Memory B cell (primary cell): ENCODE measurements around the gene MUC20.
A peak's percentile ranks its signal among the peaks of the same experiment; 100 is the strongest.
"Not testable (repeated sequence)": the region's sequence is repeated elsewhere in the genome, so short reads cannot be mapped to it uniquely, and the experiment has no call there.

Source experiments
- ATAC-seq: fragments of 150-1000 bp; cut with Tn5 transposase; 2 replicates; pipeline ENCODE4 v1.10.0; 2021; ENCODE audit warnings: low read depth, mild to moderate bottlenecking, moderate library complexity
- DNase-seq, 2 donors: peaks; one replicate each; pipeline ENCODE4 v3.0.0; 2022; ENCODE audit warnings: low spot score in 2 of 2
- H3K27ac Mint-ChIP-seq: one replicate; pipeline ENCODE4 v1.8.0; 2022; ENCODE audit warnings: mild to moderate bottlenecking, moderate library complexity, mixed read lengths
- H3K27me3 Mint-ChIP-seq: one replicate; pipeline ENCODE4 v1.8.0; 2022; ENCODE audit warnings: mixed read lengths
- H3K36me3 Mint-ChIP-seq: one replicate; pipeline ENCODE4 v1.8.0; 2022; ENCODE audit warnings: mild to moderate bottlenecking, mixed read lengths
- H3K4me1 Mint-ChIP-seq: one replicate; pipeline ENCODE4 v1.8.0; 2022; ENCODE audit warnings: mixed read lengths
- H3K4me3 Mint-ChIP-seq: one replicate; pipeline ENCODE4 v1.8.0; 2022; ENCODE audit warnings: mild to moderate bottlenecking, moderate library complexity, mixed read lengths
- H3K9me3 Mint-ChIP-seq: one replicate; pipeline ENCODE4 v1.8.0; 2022; ENCODE audit warnings: mixed read lengths

Gene MUC20

DNA sequence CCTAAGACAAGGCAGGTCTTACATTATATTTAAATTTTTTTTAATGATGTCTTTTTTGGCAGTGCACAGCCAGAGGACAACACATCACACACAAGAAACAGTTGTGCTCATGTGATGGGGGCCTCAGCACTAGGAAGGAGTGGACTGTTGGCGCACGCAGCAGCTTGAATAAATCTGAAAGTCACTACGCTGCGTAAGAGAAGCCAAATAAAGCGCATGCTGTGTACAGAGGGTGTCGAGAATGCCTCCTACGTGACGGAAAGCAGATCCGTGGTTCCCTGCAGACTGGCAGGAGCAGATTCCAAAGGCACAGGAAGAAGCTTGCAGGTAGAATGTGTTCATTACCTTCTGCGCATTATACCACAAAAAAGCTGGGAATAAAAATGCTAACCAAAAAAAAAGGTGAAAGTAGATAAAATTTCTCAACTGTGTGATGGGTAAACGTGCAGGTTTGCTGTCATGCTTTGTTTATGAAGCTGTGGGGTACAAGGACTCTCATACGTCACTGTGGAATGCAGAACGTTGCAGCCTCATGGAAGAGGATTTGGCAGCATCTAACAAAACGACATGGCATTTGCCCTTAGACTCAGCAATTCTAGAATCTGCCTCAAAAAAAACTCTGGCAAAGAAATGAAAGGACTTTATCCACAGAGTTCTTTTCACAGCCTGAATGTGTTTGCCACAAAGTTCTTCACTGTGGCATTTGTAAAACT is 32.2 kb upstream of the MUC20 start:
- Mint-ChIP-seq H3K36me3 (peaks cover 46% of the 10 kb centered on the region), H3K4me1 (peaks cover 14% of the 10 kb centered on the region)
- not testable (repeated sequence) for H3K27me3 Mint-ChIP-seq, H3K9me3 Mint-ChIP-seq, ATAC-seq, DNase-seq, H3K27ac Mint-ChIP-seq, H3K4me3 Mint-ChIP-seq

- H3K36me3 Mint-ChIP-seq, result peaks cover 41% of the 10 kb centered on the region
- H3K4me1 Mint-ChIP-seq, H3K4me3 Mint-ChIP-seq, ATAC-seq, H3K9me3 Mint-ChIP-seq, DNase-seq, H3K27me3 Mint-ChIP-seq: not testable (repeated sequence)
- peak overlapping the region; percentile 29 for H3K27ac Mint-ChIP-seq
Observed at GRCh38 chr3:195689184-195690070, 31.4 kb upstream of the MUC20 start.

GRCh38 chr3:195690951-195691350 is 29.8 kb upstream of the MUC20 start:
- no peak for ATAC-seq
- Mint-ChIP-seq H3K4me3 (no peak overlapping the region), H3K36me3 (peaks cover 36% of the 10 kb centered on the region), H3K9me3 (peaks cover 3% of the 10 kb centered on the region), H3K4me1 (peaks cover 6% of the 10 kb centered on the region), H3K27ac (no peak overlapping the region), H3K27me3 (no peaks in the 10 kb centered on the region)
- no peak for DNase-seq

GRCh38 chr3:195691596-195692353 is 29.0 kb upstream of the MUC20 start:
- not testable (repeated sequence) for DNase-seq, ATAC-seq, H3K27ac Mint-ChIP-seq, H3K9me3 Mint-ChIP-seq, H3K4me3 Mint-ChIP-seq, H3K4me1 Mint-ChIP-seq, H3K27me3 Mint-ChIP-seq
- H3K36me3 Mint-ChIP-seq, result peaks cover 36% of the 10 kb centered on the region

DNA sequence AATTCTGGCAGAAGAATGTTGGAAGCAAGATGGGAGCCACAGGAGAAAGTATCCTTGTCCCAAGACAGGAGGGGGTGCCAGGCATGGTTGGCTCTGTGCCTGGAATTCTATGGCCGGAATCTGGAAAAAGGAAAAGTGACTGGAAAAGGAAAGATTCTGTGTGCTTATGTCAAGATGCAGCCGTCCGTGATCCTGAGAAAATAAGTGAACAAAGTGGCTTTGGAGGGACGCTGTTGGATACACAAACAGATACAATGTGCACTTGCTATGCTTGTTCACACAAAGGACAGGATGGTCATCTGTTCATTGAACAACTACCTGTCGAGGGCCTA is 28.5 kb upstream of the MUC20 start:
- Mint-ChIP-seq H3K36me3 (peaks cover 35% of the 10 kb centered on the region), H3K4me1 (peaks cover 7% of the 10 kb centered on the region), H3K27me3 (no peaks in the 10 kb centered on the region), H3K4me3 (no peak overlapping the region), H3K27ac (no peak overlapping the region), H3K9me3 (peaks cover 2% of the 10 kb centered on the region)
- no peak for ATAC-seq
- DNase-seq, result no peak

DNA sequence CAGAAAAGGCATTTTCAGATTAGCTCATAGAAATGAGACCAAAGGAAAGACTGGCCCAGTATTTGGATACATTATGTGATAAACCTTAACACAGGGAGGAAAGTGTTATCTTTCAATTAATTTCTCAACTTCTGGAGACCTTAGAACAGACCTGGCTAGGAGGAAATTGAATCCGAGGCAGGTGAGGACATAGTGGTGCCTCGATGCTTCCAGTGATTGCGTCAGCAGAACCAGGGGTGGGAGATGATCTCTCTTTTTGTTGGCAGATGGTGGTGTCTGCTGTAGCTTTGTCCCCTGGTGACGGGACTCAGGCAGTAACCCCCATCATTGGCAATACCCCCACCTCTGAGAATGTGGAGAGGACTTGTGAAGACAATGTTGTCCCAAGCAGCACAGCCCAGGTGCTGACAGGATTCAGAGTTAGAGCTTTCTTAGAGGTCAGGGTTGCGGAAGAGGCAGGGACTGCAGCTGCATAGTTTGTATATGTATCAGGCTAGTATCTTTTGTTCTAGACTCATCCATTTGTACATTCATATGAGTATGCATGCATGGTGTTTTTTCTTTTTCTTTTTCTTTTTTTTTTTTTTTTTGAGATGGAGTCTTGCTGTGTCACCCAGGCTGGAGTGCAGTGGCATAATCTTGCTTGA is 27.9 kb upstream of the MUC20 start:
- DNase-seq (no peak), ATAC-seq (no peak)
- no peak overlapping the region for H3K27ac Mint-ChIP-seq
- peaks cover 5% of the 10 kb centered on the region for H3K4me1 Mint-ChIP-seq
- no peaks in the 10 kb centered on the region for H3K9me3 Mint-ChIP-seq
- H3K4me3 Mint-ChIP-seq, result no peak overlapping the region
- peaks cover 37% of the 10 kb centered on the region for H3K36me3 Mint-ChIP-seq
- no peaks in the 10 kb centered on the region for H3K27me3 Mint-ChIP-seq

DNA sequence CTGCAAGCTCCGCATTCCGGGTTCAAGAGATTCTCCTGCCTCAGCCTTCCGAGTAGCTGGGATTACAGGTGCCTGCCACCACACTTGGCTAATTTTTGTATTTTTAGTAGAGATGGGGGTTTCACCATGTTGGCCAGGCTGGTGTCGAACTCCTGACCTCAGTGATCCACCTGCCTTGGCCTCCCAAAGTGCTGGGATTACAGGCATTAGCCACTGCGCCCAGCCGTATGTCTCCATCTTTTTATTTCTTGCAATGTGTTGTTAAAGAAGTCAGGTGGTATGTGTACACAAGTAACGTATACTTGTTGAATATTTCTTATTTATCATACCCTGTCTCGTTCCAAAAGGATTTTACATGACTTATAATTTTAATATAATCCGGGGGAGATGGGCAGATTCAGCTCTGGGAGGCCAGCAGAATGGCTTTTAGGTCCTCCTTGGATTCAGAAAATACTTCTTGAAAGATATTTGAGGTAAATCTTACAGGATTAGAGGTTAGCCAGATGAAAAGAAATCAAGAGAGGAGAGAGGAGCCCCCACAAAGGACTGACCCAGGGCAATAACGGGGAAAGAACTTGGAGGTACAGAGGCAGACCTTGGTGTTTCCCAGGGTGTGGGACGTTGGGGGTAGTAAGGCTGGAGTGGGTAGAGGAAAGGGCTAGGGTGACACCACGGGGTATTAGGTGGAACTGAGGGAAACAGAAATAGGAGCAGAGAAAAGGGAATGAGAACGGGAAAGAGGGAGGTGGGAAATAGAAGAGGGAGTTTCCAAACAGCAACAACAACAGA is 27.2 kb upstream of the MUC20 start:
- H3K27ac Mint-ChIP-seq, result peak overlapping the region; percentile 33
- no peaks in the 10 kb centered on the region for H3K9me3 Mint-ChIP-seq
- no peaks in the 10 kb centered on the region for H3K27me3 Mint-ChIP-seq
- H3K4me1 Mint-ChIP-seq, result peaks cover 5% of the 10 kb centered on the region
- H3K4me3 Mint-ChIP-seq, result no peak overlapping the region
- H3K36me3 Mint-ChIP-seq, result peaks cover 43% of the 10 kb centered on the region
- DNase-seq, result no peak
- ATAC-seq, result no peak

GRCh38 chr3:195694217-195695076 is 26.3 kb upstream of the MUC20 start:
- H3K4me1 Mint-ChIP-seq, DNase-seq, H3K9me3 Mint-ChIP-seq, H3K4me3 Mint-ChIP-seq, H3K27me3 Mint-ChIP-seq, ATAC-seq: not testable (repeated sequence)
- peaks cover 40% of the 10 kb centered on the region for H3K36me3 Mint-ChIP-seq
- peak overlapping the region; percentile 33 for H3K27ac Mint-ChIP-seq

GRCh38 chr3:195696632-195697278 is 24.0 kb upstream of the MUC20 start:
- DNase-seq (no peak), ATAC-seq (no peak)
- Mint-ChIP-seq H3K4me1 (peaks cover 5% of the 10 kb centered on the region), H3K9me3 (no peaks in the 10 kb centered on the region), H3K27ac (no peak overlapping the region), H3K4me3 (no peak overlapping the region), H3K36me3 (peaks cover 38% of the 10 kb centered on the region), H3K27me3 (no peaks in the 10 kb centered on the region)

GRCh38 chr3:195697582-195698324 is 23.0 kb upstream of the MUC20 start:
- ATAC-seq (no peak), DNase-seq (no peak)
- Mint-ChIP-seq H3K4me1 (peaks cover 5% of the 10 kb centered on the region), H3K27me3 (no peaks in the 10 kb centered on the region), H3K9me3 (no peaks in the 10 kb centered on the region), H3K27ac (no peak overlapping the region), H3K36me3 (peaks cover 28% of the 10 kb centered on the region), H3K4me3 (no peak overlapping the region)

GRCh38 chr3:195698325-195698646 is 22.5 kb upstream of the MUC20 start:
- Mint-ChIP-seq H3K27me3 (no peaks in the 10 kb centered on the region), H3K36me3 (peaks cover 25% of the 10 kb centered on the region), H3K27ac (no peak overlapping the region), H3K4me3 (no peak overlapping the region), H3K4me1 (peaks cover 5% of the 10 kb centered on the region), H3K9me3 (no peaks in the 10 kb centered on the region)
- no peak for ATAC-seq
- no peak for DNase-seq
